C4-2B (cell line): Measurements from ENCODE around the gene MICAL1.

Experiments used
- CTCF ChIP-seq: fragments of 450-650 bp; conservative IDR thresholded peaks from 2 replicates; pipeline ENCODE4 v1.5.1; 2017; ENCODE audit warnings: mild to moderate bottlenecking
- ZFX ChIP-seq: fragments of 450-650 bp; IDR thresholded peaks from 2 replicates; pipeline ENCODE4 v1.6.1; 2017

GRCh38 chr6:109424946-109425345 is 30.6 kb downstream of the MICAL1 start:
- TF ChIP-seq CTCF (no peak), ZFX (no peak)
